Naive B cell (primary cell): ENCODE measurements around the gene JOSD1. TPM values are rescaled to one million over a fixed set of nuclear protein-coding genes. Genes with fewer than 3 reads are reported as not detected.

Experiments used
- ATAC-seq, 2 donors: fragments of 150-1000 bp; cut with Tn5 transposase; 2 replicates each; pipeline ENCODE4 v1.10.0; 2021; ENCODE audit warnings: low read depth in 2 of 2, mild to moderate bottlenecking in 2 of 2, moderate library complexity in 2 of 2
- DNase-seq: peaks from one replicate; pipeline ENCODE4 v3.0.0; 2022
- H3K27ac Mint-ChIP-seq, 6 donors: one replicate each; pipeline ENCODE4 v1.8.0; 2020 to 2022; ENCODE audit warnings: mild to moderate bottlenecking in 6 of 6, mixed read lengths in 6 of 6, moderate library complexity in 5 of 6, inconsistent platforms in 2 of 6
- H3K27me3 Mint-ChIP-seq, 3 donors: one replicate each; pipeline ENCODE4 v1.8.0; 2021 to 2022; ENCODE audit warnings: mixed read lengths in 3 of 3, mild to moderate bottlenecking in 1 of 3
- H3K36me3 Mint-ChIP-seq, 2 donors: one replicate each; pipeline ENCODE4 v1.8.0; 2020 to 2022; ENCODE audit warnings: mixed read lengths in 2 of 2, inconsistent platforms in 1 of 2, mild to moderate bottlenecking in 1 of 2
- H3K4me1 Mint-ChIP-seq, 3 donors: one replicate each; pipeline ENCODE4 v1.8.0; 2020 to 2022; ENCODE audit warnings: mixed read lengths in 3 of 3, inconsistent platforms in 1 of 3, mild to moderate bottlenecking in 1 of 3, moderate library complexity in 1 of 3
- H3K4me3 Mint-ChIP-seq, 8 donors: one replicate each; pipeline ENCODE4 v1.8.0; 2020 to 2022; ENCODE audit warnings: mild to moderate bottlenecking in 8 of 8, mixed read lengths in 8 of 8, moderate library complexity in 8 of 8, inconsistent platforms in 2 of 8
- H3K9me3 Mint-ChIP-seq, 7 donors: one replicate each; pipeline ENCODE4 v1.8.0; 2020 to 2022; ENCODE audit warnings: mixed read lengths in 7 of 7, mild to moderate bottlenecking in 5 of 7, inconsistent platforms in 2 of 7, moderate library complexity in 1 of 7
- polyA plus RNA-seq, 6 donors: library from polyadenylated mRNA; unstranded; fragments of 300-500 nt; fragmentation: Illumina TruSeq; gene quantifications; one replicate each; pipeline ENCODE4 v1.2.3, GENCODE V29; 2021; ENCODE audit warnings: low read depth in 6 of 6

Gene JOSD1
- polyA plus RNA-seq, 6 donors from 2014 or later = 8.2 to 12.1 (median 9.7) TPM

DNA sequence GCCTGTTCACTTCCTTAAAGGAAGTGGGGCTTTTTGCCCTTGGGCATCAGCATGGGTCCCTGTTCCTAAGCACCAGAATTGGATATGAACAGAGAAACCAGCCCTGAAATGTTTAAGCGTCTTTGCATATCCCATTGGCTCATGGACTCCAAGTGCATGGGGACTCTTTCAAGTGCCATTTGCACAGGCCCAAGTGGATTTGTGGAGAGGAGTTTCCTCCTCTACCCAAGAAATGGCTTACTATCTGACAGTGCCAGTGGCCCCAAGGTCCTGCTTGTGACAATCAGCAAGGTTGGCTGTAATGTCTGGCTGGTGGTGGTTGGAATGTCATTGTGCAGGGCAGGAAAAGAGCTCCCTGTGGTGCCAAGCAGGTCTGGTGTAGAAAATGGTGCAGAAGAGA is 15.0 kb downstream of the JOSD1 start:
- peaks cover 0 to 8% of the 10 kb centered on the region in 2 donors for H3K36me3 Mint-ChIP-seq
- no peaks in the 10 kb centered on the region for H3K9me3 Mint-ChIP-seq
- DNase-seq = no peak
- peak overlapping the region in 1 of 6 donors; percentile 56 for H3K27ac Mint-ChIP-seq
- ATAC-seq = no peak
- H3K27me3 Mint-ChIP-seq = no peaks in the 10 kb centered on the region
- H3K4me3 Mint-ChIP-seq = no peak overlapping the region
- peaks cover 18 to 23% (median 23%) of the 10 kb centered on the region in 3 donors for H3K4me1 Mint-ChIP-seq

- ATAC-seq (no peak), DNase-seq (no peak)
- Mint-ChIP-seq H3K4me1 (peaks cover 18 to 23% (median 23%) of the 10 kb centered on the region in 3 donors), H3K9me3 (no peaks in the 10 kb centered on the region), H3K4me3 (peak overlapping the region in 1 of 8 donors; percentile 94), H3K27me3 (no peaks in the 10 kb centered on the region), H3K27ac (peak overlapping the region in 3 of 6 donors; percentile 34 to 96 (median 39)), H3K36me3 (peaks cover 0 to 8% of the 10 kb centered on the region in 2 donors)
Measured at GRCh38 chr22:38684895-38685294, 15.8 kb downstream of the JOSD1 start.

DNA sequence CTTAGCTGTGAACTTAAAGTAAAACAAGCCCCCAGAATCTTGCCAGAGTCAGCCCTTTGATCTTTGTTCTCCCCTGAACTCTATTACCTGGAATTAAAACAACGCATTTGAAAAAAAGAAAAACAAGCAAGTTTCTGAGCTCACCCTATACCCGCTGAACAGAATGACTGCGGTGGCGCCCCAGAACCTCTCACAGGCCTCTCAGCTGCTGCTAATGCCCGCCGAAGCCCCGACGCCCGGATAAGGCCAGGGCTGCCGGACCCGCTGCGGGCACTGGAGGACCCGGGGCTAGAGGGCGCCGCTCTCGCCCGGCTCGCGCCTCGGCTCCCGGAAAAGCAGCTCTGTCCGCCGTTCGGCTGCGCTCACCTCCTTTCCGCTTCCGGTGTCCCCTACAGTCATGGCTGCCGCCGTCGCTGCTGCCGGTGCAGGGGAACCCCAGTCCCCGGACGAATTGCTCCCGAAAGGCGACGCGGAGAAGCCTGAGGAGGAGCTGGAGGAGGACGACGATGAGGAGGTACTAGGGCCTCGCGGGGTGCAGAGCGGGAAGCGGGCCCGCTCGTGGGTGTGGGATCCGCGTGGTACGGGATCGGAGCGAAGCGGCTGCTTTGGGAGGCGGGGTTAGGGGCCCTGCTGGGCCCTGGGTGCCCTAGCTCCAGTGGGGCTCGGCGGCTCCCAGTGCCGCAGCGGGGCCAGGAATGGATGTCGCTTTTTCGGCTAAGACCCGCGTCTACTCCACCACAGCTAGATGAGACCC is 19.0 kb downstream of the JOSD1 start, which contains the start of gene TOMM22:
Gene TOMM22, plus strand, starts transcription at position 376 of the 754 bp plus-strand sequence. Its CDS starts 22 bp downstream, at position 398.
- H3K9me3 Mint-ChIP-seq = no peaks in the 10 kb centered on the region
- peaks cover 0 to 6% (median 0%) of the 10 kb centered on the region in 3 donors for H3K27me3 Mint-ChIP-seq
- DNase-seq (peak; percentile 87), ATAC-seq (peak; percentile 96 to 97)
- peak within 1 kb of the TSS; percentile 92 to 100 (median 96) for H3K27ac Mint-ChIP-seq
- peak within 1 kb of the TSS; percentile 94 to 100 (median 99) for H3K4me3 Mint-ChIP-seq
- peaks cover 15 to 23% (median 23%) of the 10 kb centered on the region in 3 donors for H3K4me1 Mint-ChIP-seq
- H3K36me3 Mint-ChIP-seq = peaks cover 0 to 8% of the 10 kb centered on the region in 2 donors

DNA sequence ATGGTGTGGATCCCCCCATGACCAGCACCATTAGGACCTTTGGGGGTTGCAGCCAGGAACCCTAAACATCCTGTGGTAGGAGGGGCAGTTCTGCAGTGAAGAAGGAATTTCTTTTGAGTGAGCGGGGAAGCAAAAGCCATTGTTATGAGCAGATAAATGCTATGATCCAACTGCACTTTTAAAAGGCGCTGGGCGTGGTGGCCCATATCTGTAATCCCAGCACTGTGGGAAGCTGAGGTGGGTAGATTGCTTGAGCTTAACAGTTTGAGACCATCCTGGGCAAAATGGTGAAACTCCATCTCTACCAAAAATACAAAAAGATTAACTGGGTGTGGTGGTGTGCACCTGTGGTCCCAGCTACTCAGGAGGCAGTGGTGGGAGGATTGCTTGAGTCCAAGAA is 24.9 kb downstream of the JOSD1 start:
- Mint-ChIP-seq H3K4me1 (peaks cover 0 to 4% (median 0%) of the 10 kb centered on the region in 3 donors), H3K27me3 (peaks cover 0 to 6% (median 0%) of the 10 kb centered on the region in 3 donors), H3K4me3 (no peak overlapping the region), H3K36me3 (peaks cover 8 to 12% of the 10 kb centered on the region in 2 donors), H3K27ac (peak overlapping the region in 1 of 6 donors; percentile 87), H3K9me3 (no peaks in the 10 kb centered on the region)
- ATAC-seq (no peak), DNase-seq (no peak)

DNA sequence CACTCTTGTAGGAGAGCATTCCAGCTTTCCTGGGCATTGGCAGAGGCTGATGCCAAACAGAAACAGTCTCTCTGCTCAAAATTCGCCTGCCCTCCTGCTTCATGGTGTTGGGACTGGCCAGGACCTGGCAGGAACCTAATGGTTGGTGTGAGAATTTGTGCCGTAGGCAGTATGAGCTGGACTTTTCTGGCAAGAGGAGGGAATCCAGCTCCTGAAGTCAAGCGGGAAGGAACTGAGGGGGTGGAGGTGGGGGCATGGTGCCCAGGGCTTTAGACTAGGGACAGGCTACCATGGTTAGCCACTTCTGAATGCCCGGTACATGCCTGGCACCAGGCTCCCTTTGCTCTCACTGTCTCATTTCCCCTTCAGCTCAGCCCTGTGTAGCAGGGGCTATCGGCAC is 25.9 kb downstream of the JOSD1 start:
- Mint-ChIP-seq H3K27me3 (peaks cover 0 to 6% (median 0%) of the 10 kb centered on the region in 3 donors), H3K4me1 (peaks cover 0 to 4% (median 0%) of the 10 kb centered on the region in 3 donors), H3K36me3 (peaks cover 11 to 12% of the 10 kb centered on the region in 2 donors), H3K27ac (peak overlapping the region in 1 of 6 donors; percentile 26), H3K9me3 (no peaks in the 10 kb centered on the region), H3K4me3 (peak overlapping the region in 1 of 8 donors; percentile 57)
- ATAC-seq (no peak), DNase-seq (no peak)

GRCh38 chr22:38657045-38657909 is 43.5 kb downstream of the JOSD1 start:
- no peaks in the 10 kb centered on the region for H3K9me3 Mint-ChIP-seq
- H3K36me3 Mint-ChIP-seq = no peaks in the 10 kb centered on the region
- peak overlapping the region; percentile 95 to 100 (median 98) for H3K4me3 Mint-ChIP-seq
- H3K27me3 Mint-ChIP-seq = no peaks in the 10 kb centered on the region
- DNase-seq (peak; percentile 25), ATAC-seq (peak; percentile 12 to 16)
- peak overlapping the region; percentile 99 to 100 (median 99) for H3K27ac Mint-ChIP-seq
- H3K4me1 Mint-ChIP-seq = peaks cover 5 to 18% (median 15%) of the 10 kb centered on the region in 3 donors

- Mint-ChIP-seq H3K4me3 (peak within 1 kb of the TSS; percentile 95 to 100 (median 98)), H3K27me3 (no peaks in the 10 kb centered on the region), H3K4me1 (peaks cover 5 to 18% (median 15%) of the 10 kb centered on the region in 3 donors), H3K36me3 (no peaks in the 10 kb centered on the region), H3K27ac (peak within 1 kb of the TSS; percentile 99 to 100 (median 99)), H3K9me3 (no peaks in the 10 kb centered on the region)
- ATAC-seq (peak; percentile 82 to 83), DNase-seq (peak; percentile 89)
Measured at GRCh38 chr22:38656256-38657044, 44.3 kb downstream of the JOSD1 start, which contains the start of the genes CBY1 and FAM227A. TSS of gene CBY1 (plus strand) at chr22:38656638. CDS start at chr22:38668055, 11,417 bp downstream. TSS of gene FAM227A (minus strand) at chr22:38656392. CDS start at chr22:38650168, 6,224 bp downstream.

DNA sequence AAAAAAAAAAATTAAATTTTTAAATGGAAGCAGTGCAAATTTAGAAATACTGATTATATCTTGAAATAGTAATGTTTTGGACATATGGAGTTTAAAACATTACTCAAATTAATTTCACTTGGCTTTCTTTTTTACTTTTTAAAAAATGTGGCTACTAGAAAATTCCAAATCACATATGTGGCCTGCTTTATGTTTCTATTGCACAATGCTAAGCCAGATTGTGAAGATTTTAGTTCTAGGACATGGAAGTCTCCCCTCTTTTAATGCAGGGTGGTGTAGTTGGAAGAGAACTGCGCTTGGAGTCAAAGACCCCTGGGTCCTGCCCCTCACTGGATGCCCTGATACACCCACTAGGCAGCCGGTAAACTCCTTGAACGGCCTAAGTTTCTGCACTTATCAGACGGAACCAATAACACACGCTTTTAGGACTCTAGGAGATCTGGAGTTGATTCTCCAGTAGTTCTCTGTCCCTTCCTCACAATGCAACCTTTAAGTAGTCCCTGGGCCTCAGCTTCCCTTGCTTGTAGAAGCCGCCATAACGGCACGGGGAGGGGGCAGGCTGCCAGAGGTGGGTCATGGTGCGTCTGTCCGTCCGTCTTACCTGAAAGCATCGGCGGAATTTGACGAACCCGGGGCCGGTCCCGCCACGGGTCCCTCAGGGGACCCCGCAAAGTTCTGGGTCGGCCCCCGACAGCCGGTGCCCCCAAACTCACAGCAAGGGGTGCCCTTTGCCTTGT is 45.1 kb downstream of the JOSD1 start:
- Mint-ChIP-seq H3K4me1 (peaks cover 5 to 18% (median 15%) of the 10 kb centered on the region in 3 donors), H3K27me3 (no peaks in the 10 kb centered on the region), H3K36me3 (no peaks in the 10 kb centered on the region), H3K9me3 (no peaks in the 10 kb centered on the region), H3K27ac (peak overlapping the region; percentile 99 to 100 (median 99)), H3K4me3 (peak overlapping the region; percentile 95 to 100 (median 98))
- no peak for DNase-seq
- no peak for ATAC-seq

DNA sequence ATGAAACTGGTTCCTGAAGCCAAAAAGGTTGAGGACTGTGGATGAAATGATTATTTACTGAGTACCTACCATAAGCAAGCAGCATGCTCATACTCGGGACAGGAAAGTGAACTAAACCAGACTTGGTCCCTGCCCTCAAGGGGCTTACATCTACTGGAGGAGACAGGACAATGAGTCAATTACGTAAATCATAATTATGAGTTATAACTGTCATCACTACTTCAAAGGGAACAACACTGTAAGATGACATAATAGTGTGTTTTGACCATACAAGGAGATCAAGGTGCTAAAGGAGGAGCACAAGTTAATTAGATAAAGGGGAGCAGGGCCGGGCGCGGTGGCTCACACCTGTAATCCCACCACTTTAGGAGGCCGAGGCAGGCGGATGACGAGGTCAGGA is 47.0 kb downstream of the JOSD1 start:
- Mint-ChIP-seq H3K4me3 (peak overlapping the region in 2 of 8 donors; percentile 37 to 59), H3K27me3 (no peaks in the 10 kb centered on the region), H3K27ac (peak overlapping the region in 2 of 6 donors; percentile 18 to 30), H3K4me1 (peaks cover 5 to 18% (median 15%) of the 10 kb centered on the region in 3 donors), H3K36me3 (no peaks in the 10 kb centered on the region), H3K9me3 (no peaks in the 10 kb centered on the region)
- no peak for ATAC-seq
- DNase-seq = no peak

DNA sequence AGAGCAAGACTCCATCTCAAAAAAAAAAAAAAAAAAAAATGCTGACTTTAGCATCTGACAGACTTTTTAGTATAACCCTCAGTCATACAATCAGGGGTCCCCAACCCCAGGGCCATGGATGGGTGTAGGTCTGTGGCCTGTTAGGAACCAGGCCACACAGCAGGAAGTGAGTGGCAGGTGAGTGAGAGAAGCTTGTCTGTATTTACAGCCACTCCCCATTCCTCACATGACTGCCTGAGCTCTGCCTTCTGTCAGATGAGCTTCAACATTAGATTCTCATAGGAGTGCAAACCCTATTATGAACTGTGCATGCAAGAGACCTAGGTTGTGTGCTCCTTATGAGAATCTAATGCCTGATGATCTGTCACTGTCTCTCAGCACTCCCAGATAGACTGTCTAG is 47.9 kb downstream of the JOSD1 start:
- DNase-seq = no peak
- Mint-ChIP-seq H3K27ac (peak overlapping the region in 1 of 6 donors; percentile 44), H3K36me3 (no peaks in the 10 kb centered on the region), H3K9me3 (no peaks in the 10 kb centered on the region), H3K27me3 (no peaks in the 10 kb centered on the region), H3K4me3 (peak overlapping the region in 1 of 8 donors; percentile 12), H3K4me1 (peaks cover 5 to 15% (median 14%) of the 10 kb centered on the region in 3 donors)
- ATAC-seq = no peak

DNA sequence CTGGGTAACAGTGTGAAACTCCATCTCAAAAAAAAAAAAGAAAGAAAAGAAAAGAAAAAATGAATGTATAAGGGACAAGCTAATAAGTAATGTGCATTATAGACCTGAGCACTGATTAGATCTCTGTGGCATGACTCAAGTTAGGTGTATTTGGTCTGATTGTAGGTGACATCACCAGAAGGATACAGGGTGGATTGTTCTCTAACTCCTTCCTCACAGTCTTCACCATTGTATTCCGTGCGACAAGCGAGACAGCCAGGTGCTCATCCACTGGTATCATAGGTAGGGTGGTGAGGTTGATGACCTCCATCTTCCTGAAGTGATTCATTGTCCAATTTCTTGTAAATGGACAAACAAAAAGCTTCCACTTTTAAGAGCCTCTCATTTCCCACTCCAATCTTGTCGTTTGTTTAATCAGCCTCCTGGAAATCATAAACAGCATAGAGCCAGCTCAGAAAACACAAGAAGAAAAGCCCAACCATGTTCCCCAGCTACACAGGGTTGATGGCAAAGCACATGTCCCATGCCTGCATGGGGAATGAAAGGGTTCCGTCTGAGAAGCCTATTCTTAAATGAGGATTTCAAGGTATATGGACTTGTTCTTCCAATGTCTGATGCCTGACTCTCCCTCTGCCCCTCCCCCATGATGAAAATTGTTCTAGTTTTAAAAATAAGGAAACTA is 50.8 kb downstream of the JOSD1 start:
- Mint-ChIP-seq H3K4me3 (no peak overlapping the region), H3K27ac (no peak overlapping the region), H3K4me1 (no peaks in the 10 kb centered on the region), H3K9me3 (peaks cover 0 to 2% (median 0%) of the 10 kb centered on the region in 7 donors), H3K36me3 (no peaks in the 10 kb centered on the region), H3K27me3 (no peaks in the 10 kb centered on the region)
- no peak for ATAC-seq
- no peak for DNase-seq
